HG02840 (cell line): ENCODE data around the gene CLASP1.
"Not testable (repeated sequence)": the region's sequence is repeated elsewhere in the genome, so short reads cannot be mapped to it uniquely, and the experiment has no call there.

Experiments used
- ATAC-seq: cut with Tn5 transposase; IDR thresholded peaks from one replicate; pipeline ENCODE4 v1.9.1; 2021; ENCODE audit warnings: mild to moderate bottlenecking, moderate library complexity, moderate number of reproducible peaks; ENCODE audit not compliant: unreplicated experiment, low FRiP score

The CLASP1 gene

DNA sequence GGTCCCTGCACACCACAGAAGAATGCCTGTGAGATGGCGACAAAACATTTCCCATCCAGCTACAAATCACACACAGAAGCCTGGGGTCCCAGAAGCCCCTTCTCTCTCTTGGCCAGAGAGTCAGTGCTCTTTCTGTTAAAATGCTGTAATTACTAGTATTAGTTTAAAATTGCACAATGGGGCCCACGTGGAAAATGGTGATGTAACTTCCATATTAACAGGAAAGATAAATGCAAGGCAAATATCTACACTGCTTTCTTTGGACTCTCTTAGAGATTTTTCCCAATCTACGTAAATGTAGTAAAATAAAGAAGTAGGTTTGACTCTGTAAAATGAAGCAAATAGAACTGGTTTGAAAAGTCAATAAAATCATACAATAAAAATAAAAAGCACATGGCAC is 250.4 kb downstream of the CLASP1 start:
- ATAC-seq = no peak

DNA sequence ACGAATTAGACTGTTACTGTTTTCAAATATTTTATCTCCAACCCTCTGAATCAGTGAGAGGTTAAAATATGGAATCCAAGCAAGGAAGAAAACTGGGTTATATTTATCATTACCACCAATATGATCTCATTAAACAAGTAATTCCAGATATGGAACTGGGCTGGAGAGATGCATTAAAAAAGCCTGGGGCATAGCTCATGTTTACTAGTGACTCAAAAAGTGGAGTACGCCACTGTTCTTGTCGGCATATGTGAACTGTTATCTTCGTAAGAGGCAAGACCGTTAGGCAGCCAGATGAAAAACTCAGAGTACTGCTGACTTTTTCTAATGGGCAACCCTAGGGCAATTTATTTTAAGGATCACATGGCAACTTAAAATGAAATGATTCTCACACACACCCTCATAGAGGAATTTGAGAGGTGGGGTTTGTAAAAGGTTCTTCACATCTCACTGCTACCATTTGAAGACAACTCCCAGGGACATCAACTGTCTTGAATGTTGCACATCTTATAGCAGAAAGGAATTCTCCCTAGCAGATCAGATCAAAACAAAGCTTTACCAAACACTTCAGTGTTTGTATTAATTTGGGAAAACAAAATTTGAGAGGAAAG is 259.1 kb downstream of the CLASP1 start:
- ATAC-seq = no peak

GRCh38 chr2:121388371-121388770 is 260.9 kb downstream of the CLASP1 start:
- ATAC-seq = no peak

DNA sequence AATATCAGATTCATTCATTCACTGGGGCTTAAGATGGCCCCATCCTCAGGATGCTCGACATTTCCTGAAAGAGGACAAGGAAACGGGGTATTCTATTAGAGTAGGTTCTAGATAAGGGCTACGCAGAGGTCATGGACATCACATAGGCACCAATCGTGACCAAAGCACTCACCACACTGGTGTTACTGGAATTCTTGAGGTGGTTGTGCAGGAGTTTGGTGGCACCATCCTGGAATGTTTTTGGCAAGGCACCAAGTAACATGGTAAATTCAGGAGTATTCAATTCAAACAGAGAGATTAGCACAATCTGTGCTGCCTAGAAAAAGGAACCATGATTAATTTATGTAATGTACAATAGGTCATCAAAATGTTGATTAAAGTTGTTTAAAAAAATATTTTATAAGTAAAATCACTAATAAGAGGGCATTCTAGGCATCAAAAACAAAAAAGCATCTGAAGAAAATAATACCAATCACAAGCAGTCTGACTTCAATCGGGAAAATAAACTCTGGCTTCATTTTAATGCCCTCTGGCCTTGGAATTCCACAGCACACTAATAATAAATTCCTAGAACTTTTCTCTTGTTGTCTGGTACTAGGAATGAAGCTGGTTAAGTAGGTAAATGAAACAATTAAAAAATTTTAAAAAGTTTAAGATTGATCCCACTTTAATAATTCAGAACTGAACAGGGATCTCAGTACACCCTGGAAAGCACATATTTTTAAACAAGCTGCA is 261.5 kb downstream of the CLASP1 start:
- ATAC-seq = no peak

DNA sequence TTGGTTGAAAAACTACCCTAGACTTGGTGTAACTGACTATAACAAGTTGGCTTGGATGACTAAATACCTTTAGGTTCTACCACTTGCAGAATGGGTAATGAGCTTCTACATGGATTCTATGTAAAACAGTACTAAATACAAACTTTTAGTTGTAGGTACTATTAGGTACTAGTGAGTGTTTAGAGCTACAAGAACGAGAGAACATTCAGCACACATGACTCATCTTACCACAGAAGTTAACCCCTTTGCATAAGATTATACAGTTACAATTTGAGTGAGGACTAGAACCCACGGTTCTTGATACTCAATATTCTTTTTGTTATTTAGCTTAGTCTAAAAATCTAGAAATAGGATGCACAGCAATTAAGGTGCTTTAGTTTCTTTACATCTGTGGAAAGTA is 262.6 kb downstream of the CLASP1 start:
- ATAC-seq = no peak

- ATAC-seq = no peak
Observed at GRCh38 chr2:121386102-121386501, 263.2 kb downstream of the CLASP1 start.

- ATAC-seq = no peak
Observed at GRCh38 chr2:121382744-121383143, 266.5 kb downstream of the CLASP1 start.

DNA sequence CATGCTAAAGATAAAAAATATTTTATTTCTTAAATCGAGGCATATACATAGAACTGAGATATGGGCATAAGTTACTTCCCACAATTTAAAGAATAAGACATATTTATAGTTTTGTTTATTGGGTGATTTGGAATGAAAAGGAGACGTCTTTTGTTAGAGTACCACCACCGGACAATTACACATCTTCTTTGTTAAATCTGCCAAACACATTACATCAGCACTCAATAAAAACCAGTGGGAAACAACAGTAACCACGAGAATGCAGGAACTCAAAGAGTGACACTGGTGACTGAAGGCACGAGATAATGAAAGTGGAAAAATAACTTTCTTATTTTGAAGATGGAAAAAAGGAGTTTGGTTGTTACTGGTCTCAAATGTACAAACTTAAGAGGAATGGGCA is 271.6 kb downstream of the CLASP1 start:
- no peak for ATAC-seq

GRCh38 chr2:121376535-121377250 is 272.6 kb downstream of the CLASP1 start:
- ATAC-seq = no peak

GRCh38 chr2:121375621-121376159 is 273.6 kb downstream of the CLASP1 start:
- ATAC-seq = no peak

DNA sequence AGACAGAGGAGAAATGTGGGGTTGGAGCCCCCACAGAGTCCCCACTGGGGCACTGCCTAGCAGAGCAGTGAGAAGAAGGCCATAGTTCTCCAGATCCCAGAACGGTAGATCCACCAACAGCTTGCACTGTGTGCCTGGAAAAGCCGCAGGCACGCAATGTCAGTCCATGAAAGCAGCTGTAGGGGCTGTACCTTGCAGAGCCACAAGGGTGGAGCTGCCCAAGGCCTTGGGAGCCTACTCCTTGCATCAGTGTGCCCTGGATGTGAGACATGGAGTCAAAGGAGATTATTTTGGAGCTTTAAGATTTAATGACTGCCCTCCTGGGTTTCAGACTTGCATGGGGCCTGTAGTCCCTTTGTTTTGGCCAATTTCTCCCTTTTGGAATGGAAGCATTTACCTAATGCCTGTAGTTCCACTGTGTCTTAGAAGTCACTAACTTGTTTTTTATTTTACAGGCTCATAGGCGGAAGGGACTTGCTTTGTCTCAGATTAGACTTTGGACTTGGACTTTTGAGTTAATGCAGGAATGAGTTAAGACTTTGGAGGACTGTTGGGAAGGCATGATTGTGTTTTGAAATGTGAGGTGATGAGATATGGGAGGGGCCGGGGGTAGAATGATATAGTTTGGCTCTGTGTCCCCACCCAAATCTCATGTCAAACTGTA is 274.7 kb downstream of the CLASP1 start:
- ATAC-seq = not testable (repeated sequence)

DNA sequence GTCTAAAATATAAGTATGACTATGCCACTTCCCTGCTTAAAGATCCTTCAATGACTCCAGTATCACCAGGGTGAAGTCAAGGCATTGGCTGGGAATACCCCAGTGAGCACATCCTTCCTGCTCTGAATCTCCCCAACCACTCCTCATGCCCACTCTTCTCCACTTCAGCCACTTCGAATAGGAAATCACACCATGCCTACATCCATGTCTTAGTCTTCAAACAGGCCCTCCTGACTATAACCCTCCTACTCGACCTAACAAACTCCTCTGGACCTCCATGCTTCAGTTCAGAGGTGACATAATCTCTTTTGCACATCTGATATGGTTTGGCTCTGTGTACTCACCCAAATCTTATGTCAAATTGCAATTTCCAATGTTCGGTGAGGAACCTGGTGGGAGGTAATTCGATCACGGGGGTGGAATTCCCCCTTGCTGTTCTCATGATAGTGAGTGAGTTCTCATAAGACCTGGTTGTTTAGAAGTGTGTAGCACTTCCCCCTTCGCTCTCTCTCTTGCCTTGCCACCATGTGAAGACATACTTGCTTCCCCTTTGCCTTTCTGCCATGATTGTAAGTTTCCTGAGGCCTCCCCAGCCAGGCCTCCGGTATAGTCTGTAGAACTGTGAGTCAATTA is 276.4 kb downstream of the CLASP1 start:
- ATAC-seq = no peak

DNA sequence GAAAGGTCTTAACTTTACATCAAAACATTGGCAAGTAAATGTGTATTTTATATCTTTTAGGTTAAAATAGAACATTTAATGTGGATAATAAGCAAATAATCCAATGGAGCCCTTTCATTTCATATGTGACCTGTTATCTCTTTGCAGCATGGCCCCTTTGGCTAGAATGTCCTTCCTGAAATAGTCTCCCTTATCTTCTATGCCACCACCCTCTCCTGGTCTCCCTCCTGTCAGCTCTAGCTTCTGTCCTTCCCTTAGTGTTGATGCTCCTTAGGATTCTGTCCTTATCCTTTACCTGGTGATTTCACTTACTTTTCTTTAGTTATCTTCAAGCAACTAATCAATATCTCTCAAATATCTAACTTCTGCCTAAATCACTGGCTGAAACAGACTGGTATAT is 277.2 kb downstream of the CLASP1 start:
- no peak for ATAC-seq

DNA sequence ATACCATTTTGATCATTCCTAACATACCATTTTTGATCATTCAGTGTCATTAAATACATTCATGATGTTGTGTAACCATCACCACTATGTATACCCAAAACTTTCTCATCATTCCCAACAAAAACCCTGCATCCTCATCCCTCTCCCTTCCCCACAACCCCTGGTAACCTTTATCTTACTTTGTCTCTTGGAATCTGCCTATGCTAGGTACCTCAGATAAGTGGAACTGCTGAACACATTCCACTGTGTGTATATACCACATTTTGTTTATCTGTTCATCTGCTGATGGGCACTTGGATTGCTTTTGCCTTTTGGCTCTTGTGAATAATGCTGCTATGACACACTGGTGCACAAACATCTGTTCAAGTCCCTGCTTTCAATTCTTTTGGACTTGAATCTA is 280.4 kb downstream of the CLASP1 start:
- no peak for ATAC-seq

DNA sequence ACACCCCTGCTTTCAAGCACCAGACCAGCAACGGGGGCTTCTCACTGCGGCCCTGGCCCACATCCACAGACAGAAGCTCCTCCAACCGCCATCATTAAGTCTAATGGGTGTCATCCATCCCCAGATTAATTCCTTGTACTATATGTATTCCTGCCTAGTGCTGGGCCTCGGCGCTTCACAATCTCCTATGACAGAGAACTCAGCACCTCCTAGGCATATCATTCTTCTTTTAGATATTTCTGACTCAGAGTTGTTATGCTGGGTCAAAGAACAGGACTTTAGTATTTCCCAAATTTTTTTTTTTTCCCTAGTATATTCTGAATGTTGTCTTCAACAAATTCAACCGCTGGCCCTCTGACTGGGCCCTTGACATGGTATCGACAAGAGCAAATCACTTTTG is 281.1 kb downstream of the CLASP1 start:
- ATAC-seq = no peak

DNA sequence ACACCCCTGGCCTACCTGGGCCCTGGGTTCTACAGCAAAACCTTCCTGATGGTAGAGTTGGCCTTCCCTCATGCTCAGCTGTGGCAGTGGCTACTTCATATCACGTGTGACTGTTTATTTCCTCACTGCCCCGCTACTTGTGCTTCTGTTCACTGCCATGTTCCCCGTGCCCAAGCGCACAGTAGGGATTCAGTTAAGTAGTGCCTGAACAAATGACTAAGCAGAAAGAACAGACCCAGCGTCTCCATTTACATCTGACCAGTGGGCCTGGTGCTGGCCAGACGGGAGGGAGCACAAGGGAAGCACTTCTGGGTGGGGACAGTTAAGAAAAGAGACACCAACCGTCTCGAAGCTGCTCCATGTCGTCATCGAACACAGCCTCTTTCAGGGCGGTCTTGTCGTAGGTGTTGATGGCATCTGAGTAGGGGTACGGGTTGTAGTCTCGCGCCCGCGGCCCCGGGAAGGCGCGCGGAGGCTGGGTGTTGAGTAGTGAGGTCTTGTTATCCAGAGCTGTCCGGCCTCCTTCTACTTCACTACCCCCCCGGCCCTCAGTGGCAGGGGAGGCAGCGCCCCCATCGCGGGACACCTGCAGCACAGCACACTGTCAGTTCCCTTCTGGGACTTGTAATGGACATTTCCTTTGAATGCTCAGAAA is 281.9 kb downstream of the CLASP1 start:
- no peak for ATAC-seq

GRCh38 chr2:121366040-121366439 is 283.2 kb downstream of the CLASP1 start:
- ATAC-seq = no peak

DNA sequence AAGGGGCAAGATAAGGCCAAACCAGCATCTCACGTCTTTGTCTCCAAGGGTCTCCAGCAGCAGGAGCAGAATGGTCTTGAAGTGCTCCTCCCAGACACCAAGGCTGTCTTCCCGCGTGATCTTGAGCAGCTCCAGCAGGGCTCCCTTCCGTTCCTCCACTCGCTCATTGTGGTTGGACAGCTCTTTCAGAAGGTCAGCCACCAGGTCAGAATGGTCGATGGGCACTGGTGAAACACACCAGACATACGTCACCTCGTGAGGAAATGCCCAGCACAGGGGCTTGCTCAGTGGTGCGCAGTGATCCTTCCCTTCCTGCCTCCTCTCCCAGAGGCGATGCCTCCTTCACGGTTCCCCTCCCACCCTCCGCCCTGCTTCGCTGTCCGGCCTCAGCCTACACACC is 284.2 kb downstream of the CLASP1 start:
- ATAC-seq = no peak

DNA sequence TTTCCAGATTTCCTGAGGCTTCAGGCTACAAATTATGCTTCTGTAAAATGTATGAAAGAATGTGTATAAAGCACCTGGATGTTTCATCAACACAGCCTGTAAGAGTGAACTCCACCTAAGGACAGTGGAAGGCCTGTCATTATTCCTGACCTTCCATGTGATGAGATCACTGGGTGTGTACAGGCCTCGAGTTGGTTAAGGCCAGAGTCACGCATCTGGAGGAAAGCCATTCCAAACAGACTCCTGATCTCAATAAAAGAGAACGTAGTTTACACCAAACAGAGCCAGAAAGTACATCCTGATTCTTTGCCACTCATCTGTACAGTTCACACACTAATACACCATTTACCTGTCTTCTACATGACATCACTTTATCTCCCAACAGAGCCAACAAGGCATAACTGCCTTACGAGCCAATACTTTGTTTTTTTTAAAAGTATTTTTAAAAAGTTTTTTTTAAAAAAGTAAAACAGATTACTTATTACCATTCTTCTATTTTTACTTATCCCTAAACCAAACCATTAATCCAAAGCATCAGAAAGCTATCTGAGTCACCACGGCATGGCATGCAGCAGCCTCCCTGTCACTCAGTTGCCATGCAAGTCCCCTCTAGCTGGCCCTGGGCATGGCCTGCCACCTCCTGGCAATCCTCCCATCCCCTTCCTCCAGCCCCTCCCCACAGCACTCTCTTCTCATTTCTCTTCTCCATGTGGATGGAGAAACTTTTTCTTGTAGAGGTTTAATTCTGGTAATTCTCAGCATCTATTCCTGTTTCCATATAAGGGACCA is 285.4 kb downstream of the CLASP1 start:
- no peak for ATAC-seq
